Endodermal cell (in vitro differentiated cells): ENCODE results near the gene OSBPL3. TPM values are rescaled to one million over a fixed set of nuclear protein-coding genes. Genes with fewer than 3 reads are reported as not detected.

Experiments used
- DNase-seq: peaks from one replicate; pipeline ENCODE4 v3.0.0-alpha.2; 2017
- H3K27ac ChIP-seq: 2 replicates; pipeline ENCODE4 v1.5.1; 2013; ENCODE audit warnings: mild to moderate bottlenecking, low read depth, low read length, moderate library complexity
- H3K27me3 ChIP-seq: 2 replicates; pipeline ENCODE4 v1.6.1; 2013; ENCODE audit warnings: mild to moderate bottlenecking, low read length, moderate library complexity; ENCODE audit not compliant: insufficient read depth, control insufficient read depth, poor library complexity, severe bottlenecking
- H3K36me3 ChIP-seq: 2 replicates; pipeline ENCODE4 v1.7.0; 2013; ENCODE audit warnings: mild to moderate bottlenecking, low read length, moderate library complexity; ENCODE audit not compliant: control insufficient read depth, insufficient read depth
- H3K4me1 ChIP-seq: one replicate; pipeline ENCODE4 v1.7.0; 2013; ENCODE audit warnings: low read length; ENCODE audit not compliant: control insufficient read depth, insufficient read depth
- H3K4me3 ChIP-seq: 2 replicates; pipeline ENCODE4 v1.5.1; 2013; ENCODE audit warnings: mild to moderate bottlenecking, low read length, moderate library complexity
- H3K9ac ChIP-seq: 2 replicates; pipeline ENCODE4 v1.6.1; 2013; ENCODE audit warnings: mild to moderate bottlenecking, low read length, moderate library complexity; ENCODE audit not compliant: poor library complexity, severe bottlenecking; ENCODE audit errors: extremely low read depth
- H3K9me3 ChIP-seq: 2 replicates; pipeline ENCODE4 v1.6.1; 2013; ENCODE audit warnings: mild to moderate bottlenecking, low read length, moderate library complexity; ENCODE audit not compliant: control insufficient read depth
- H3K27ac Mint-ChIP-seq: 2 replicates; pipeline ENCODE4 v1.8.0; 2020; ENCODE audit warnings: mixed read lengths
- H3K27me3 Mint-ChIP-seq: 2 replicates; pipeline ENCODE4 v1.8.0; 2021; ENCODE audit warnings: mild to moderate bottlenecking, mixed read lengths; ENCODE audit not compliant: insufficient read depth
- H3K36me3 Mint-ChIP-seq: 2 replicates; pipeline ENCODE4 v1.8.0; 2020; ENCODE audit warnings: low read depth, mixed read lengths
- H3K4me1 Mint-ChIP-seq: 2 replicates; pipeline ENCODE4 v1.8.0; 2020; ENCODE audit warnings: mixed read lengths
- H3K4me3 Mint-ChIP-seq: 2 replicates; pipeline ENCODE4 v1.8.0; 2020; ENCODE audit warnings: mild to moderate bottlenecking, moderate library complexity, mixed read lengths
- H3K9me3 Mint-ChIP-seq: 2 replicates; pipeline ENCODE4 v1.8.0; 2020; ENCODE audit warnings: mild to moderate bottlenecking, mixed read lengths
- CTCF ChIP-seq: fragments of 200-600 bp; sonication (generic); conservative IDR thresholded peaks from 2 replicates; pipeline ENCODE4 v1.5.0; 2021; ENCODE audit warnings: antibody characterized with exemption, mild to moderate bottlenecking
- WGBS, 2 experiments: methylation state at CpG; one replicate each; pipeline versions ENCODE4 v1.1.5 to v1.1.7; 2013; ENCODE audit warnings: missing lambda C conversion rate in 2 of 2, mixed read lengths in 1 of 2; ENCODE audit not compliant: insufficient coverage in 1 of 2, insufficient read length in 1 of 2; 5-methylcytosine and 5-hydroxymethylcytosine counted together
- total RNA-seq, 2 donors: library from RNA; stranded (reverse); fragmentation: NEBNext Ultra II Directional in 1 of 2; extraction: Animal tissue kit (Norgen Biotek cat#: 25700) in 1 of 2; gene quantifications; 2 replicates in 1 of 2; 3 replicates in 1 of 2; pipeline ENCODE4 v1.2.1, GENCODE V29; 2021

OSBPL3 gene
- total RNA-seq, 2 donors from 2014 or later, result 9.8 to 11.3 TPM

- H3K27ac Mint-ChIP-seq, result no peak overlapping the region
- no peaks in the 10 kb centered on the region for H3K36me3 Mint-ChIP-seq
- H3K27ac ChIP-seq, result no peak overlapping the region
- H3K4me3 Mint-ChIP-seq, result no peak overlapping the region
- no peak overlapping the region for H3K4me3 ChIP-seq
- H3K9me3 ChIP-seq, result no peaks in the 10 kb centered on the region
- no peak for TF ChIP-seq CTCF
- peaks cover 11% of the 10 kb centered on the region for H3K4me1 Mint-ChIP-seq
- 96% methylated on average over 3 of the region's 3 CpGs; no CpG with 5 or more reads in 1 of the 2 experiments for WGBS, 2 experiments
- no peaks in the 10 kb centered on the region for H3K9me3 Mint-ChIP-seq
- no peak for DNase-seq
- no peaks in the 10 kb centered on the region for H3K27me3 ChIP-seq
- no peaks in the 10 kb centered on the region for H3K36me3 ChIP-seq
- H3K27me3 Mint-ChIP-seq, result no peaks in the 10 kb centered on the region
- H3K4me1 ChIP-seq, result no peaks in the 10 kb centered on the region
- H3K9ac ChIP-seq, result no peak overlapping the region
These were observed 68.8 kb downstream of the OSBPL3 start for GRCh38 chr7:24911213-24911603.

- DNase-seq, result peak; percentile 50
- Histone ChIP-seq H3K36me3 (no peaks in the 10 kb centered on the region), H3K9me3 (no peaks in the 10 kb centered on the region), H3K4me1 (no peaks in the 10 kb centered on the region), H3K4me3 (no peak overlapping the region), H3K9ac (no peak overlapping the region), H3K27me3 (no peaks in the 10 kb centered on the region), H3K27ac (no peak overlapping the region)
- no peak overlapping the region for H3K27ac Mint-ChIP-seq
- TF ChIP-seq CTCF, result no peak
- no peaks in the 10 kb centered on the region for H3K36me3 Mint-ChIP-seq
- no peaks in the 10 kb centered on the region for H3K27me3 Mint-ChIP-seq
- no peaks in the 10 kb centered on the region for H3K9me3 Mint-ChIP-seq
- 81 to 91% methylated on average over 3 to 4 of the region's 4 CpGs for WGBS, 2 experiments
- peaks cover 11% of the 10 kb centered on the region for H3K4me1 Mint-ChIP-seq
- H3K4me3 Mint-ChIP-seq, result no peak overlapping the region
These were observed 69.3 kb downstream of the OSBPL3 start for GRCh38 chr7:24910551-24911212.

- H3K9me3 ChIP-seq, result no peaks in the 10 kb centered on the region
- H3K4me3 Mint-ChIP-seq, result no peak overlapping the region
- H3K36me3 ChIP-seq, result no peaks in the 10 kb centered on the region
- no peaks in the 10 kb centered on the region for H3K27me3 Mint-ChIP-seq
- H3K27ac Mint-ChIP-seq, result no peak overlapping the region
- H3K9ac ChIP-seq, result no peak overlapping the region
- TF ChIP-seq CTCF, result no peak
- no peaks in the 10 kb centered on the region for H3K4me1 ChIP-seq
- H3K9me3 Mint-ChIP-seq, result no peaks in the 10 kb centered on the region
- DNase-seq, result no peak
- WGBS, 2 experiments, result 92 to 98% methylated on average over 4 of the region's 4 CpGs
- H3K4me1 Mint-ChIP-seq, result peaks cover 13% of the 10 kb centered on the region
- no peaks in the 10 kb centered on the region for H3K27me3 ChIP-seq
- no peak overlapping the region for H3K27ac ChIP-seq
- no peak overlapping the region for H3K4me3 ChIP-seq
- no peaks in the 10 kb centered on the region for H3K36me3 Mint-ChIP-seq
These were observed 71.3 kb downstream of the OSBPL3 start for GRCh38 chr7:24908727-24909126.
